ENCODE data around the gene CPED1.

Gene CPED1

DNA sequence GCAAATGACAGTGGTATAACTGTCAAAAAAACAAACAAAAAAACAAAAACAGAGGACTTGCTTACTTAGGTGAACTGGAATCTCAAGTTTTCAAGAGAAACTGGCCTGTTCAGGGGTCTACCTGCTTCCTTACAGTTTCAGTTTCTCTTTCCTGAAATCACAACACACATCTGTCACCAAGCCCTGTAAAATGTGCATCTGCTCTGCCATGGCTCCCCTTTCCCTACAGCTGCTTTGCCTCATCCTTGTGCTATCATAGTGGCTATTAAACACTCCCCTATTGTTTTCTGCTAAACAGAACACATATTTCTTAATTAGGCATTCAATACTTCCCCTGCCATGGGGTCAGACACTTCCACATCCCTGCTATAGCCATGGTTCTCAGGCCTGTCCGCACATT is 37.6 kb downstream of the CPED1 start:
- DNase-seq (ENCODE audit: low read depth) = no peak
- no peak for TF ChIP-seq CTCF (IDR thresholded peaks at IDR 0.05; ENCODE audit: low read length, missing control alignments)
- no peak overlapping the region for H3K4me3 ChIP-seq (replicated peaks; ENCODE audit: low read depth, low read length)

GRCh38 chr7:121026577-121027111 is 38.1 kb downstream of the CPED1 start:
- no peak for TF ChIP-seq CTCF (IDR thresholded peaks at IDR 0.05; ENCODE audit: low read length, missing control alignments)
- no peak overlapping the region for H3K4me3 ChIP-seq (replicated peaks; ENCODE audit: low read depth, low read length)
- DNase-seq (ENCODE audit: low read depth) = no peak

GRCh38 chr7:121027761-121028669 is 39.5 kb downstream of the CPED1 start:
- no peak for DNase-seq (ENCODE audit: low read depth)
- H3K4me3 ChIP-seq (replicated peaks; ENCODE audit: low read depth, low read length) = no peak overlapping the region
- no peak for TF ChIP-seq CTCF (IDR thresholded peaks at IDR 0.05; ENCODE audit: low read length, missing control alignments)

DNA sequence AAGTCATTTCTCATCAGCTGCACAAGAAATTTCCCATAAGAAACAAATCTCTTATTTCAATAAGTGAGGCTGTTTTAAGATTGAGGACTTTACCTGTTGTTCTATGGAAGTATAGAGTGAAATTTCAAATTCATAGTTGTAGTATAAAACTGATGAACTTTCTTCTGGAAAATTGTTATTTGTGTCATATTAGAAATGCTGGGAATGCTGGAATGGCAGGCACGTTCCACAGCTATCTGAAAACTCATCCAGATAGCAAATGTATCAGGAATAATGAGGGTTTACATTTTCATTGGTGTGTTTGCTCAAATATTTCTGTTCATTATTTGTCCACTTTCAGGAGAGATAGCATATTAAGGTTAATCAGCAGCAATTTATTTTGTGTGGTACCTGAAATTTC is 40.8 kb downstream of the CPED1 start:
- no peak for TF ChIP-seq CTCF (IDR thresholded peaks at IDR 0.05; ENCODE audit: low read length, missing control alignments)
- H3K4me3 ChIP-seq (replicated peaks; ENCODE audit: low read depth, low read length) = no peak overlapping the region

DNA sequence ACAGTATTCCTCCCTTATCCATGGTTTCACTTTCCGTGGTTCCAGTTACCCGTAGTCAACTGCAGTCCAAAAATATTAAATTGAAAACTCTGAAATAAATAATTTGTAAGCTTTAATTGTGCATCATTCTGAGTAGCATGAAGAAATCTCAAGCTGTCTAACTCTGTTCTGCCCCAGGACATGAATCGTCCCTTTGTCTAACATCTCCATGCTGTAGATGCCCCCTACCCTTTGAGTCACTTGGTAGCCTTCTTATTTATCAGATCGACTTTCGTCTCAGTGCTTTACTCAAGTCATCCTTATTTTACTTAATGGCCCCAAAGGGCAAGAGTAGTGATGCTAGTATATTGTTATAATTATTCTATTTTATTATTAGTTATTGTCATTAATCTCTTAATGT is 41.8 kb downstream of the CPED1 start:
- TF ChIP-seq CTCF (IDR thresholded peaks at IDR 0.05; ENCODE audit: low read length, missing control alignments) = no peak
- no peak for DNase-seq (ENCODE audit: low read depth)

More for the DNA sequence above, 40.8 kb downstream of the CPED1 start:
- DNase-seq (ENCODE audit: low read depth) = no peak

DNA sequence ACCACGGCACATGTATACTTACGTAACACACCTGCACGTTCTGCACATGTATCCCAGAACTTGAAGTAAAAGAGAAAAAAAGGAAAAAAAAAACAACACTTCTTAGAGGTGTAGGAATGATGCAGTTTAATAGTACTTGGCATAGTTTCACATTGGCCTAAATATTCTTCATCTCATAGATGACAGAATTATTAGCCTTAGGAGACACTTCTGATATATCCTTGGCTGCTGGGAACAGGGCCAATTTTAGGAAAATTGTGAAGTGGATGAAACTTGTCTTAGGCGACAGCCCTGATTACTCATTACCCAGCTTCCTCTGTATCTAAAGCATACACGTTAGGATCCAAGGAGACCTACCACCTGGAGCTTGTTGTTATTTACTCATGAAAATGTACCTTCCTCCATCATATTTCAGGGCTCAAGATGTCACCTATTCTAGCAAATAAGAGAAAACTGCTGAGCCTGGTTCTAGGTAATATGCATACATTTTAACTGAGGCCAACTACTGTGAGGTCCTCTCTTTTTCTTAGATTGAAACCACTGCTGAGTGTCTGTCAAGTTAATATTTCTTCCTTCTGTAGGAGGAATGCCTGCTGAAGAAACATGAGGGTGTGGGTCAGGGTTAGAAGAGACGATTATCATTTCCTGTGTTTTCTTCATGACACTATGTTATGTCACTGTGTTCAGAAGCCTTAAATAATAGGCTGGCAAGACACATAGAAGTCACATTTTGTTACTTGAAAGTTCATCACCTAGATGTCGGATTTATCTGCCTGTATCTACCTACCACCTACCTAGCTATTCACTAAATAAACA is 44.3 kb downstream of the CPED1 start:
- DNase-seq (ENCODE audit: low read depth) = no peak

More for the DNA sequence above, 41.8 kb downstream of the CPED1 start:
- H3K4me3 ChIP-seq (replicated peaks; ENCODE audit: low read depth, low read length) = no peak overlapping the region

More for the DNA sequence above, 44.3 kb downstream of the CPED1 start:
- no peak overlapping the region for H3K4me3 ChIP-seq (replicated peaks; ENCODE audit: low read depth, low read length)
- no peak for TF ChIP-seq CTCF (IDR thresholded peaks at IDR 0.05; ENCODE audit: low read length, missing control alignments)

All from fibroblast of pulmonary artery (primary cell).